UCSD-AML1 (cell line): ENCODE measurements around the gene CHST8.
"Not testable (repeated sequence)": the region's sequence is repeated elsewhere in the genome, so short reads cannot be mapped to it uniquely, and the experiment has no call there.

Experiments used
- DNase-seq: peaks from one replicate; lab custom pipeline; 2025; ENCODE audit not compliant: unreplicated experiment; lab: John Stamatoyannopoulos, UW

Gene CHST8

DNA sequence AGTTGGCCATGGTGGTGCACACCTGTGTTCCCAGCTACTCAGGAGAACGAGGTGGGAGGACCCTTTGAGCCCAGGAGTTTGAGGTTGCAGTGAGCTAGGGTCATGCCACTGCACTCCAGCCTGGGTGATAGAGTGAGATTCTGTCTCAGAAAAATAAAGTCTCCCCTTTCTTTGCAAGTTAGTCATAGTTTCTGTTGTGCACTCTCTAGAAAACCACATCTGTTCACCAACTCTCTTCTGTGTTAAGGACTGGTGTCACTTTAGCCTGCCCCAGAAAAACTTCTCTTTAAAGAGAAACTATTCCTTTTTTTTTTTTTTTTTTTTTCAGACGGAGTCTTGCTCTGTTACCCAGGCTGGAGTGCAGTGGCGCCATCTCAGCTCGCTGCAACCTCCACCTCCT lies 4.9 kb upstream of the CHST8 start:
- no peak for DNase-seq

DNA sequence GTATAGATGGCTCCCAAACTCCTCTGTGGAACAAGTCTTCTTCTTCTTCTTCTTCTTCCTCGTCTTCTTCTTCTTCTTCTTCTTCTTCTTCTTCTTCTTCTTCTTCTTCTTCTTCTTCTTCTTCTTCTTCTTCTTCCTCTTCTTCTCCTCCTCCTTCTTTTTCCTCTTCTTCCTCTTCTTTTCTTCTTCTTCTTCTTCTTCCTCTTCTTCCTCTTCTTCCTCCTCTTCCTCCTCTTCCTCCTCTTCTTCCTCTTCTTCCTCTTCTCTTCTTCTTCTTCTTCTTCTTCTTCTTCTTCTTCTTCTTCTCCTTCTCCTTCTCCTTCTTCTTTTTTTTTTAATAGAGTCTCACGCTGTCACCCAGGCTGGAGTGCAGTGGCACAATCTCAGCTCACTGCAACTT lies 3.4 kb upstream of the CHST8 start:
- DNase-seq: not testable (repeated sequence)

DNA sequence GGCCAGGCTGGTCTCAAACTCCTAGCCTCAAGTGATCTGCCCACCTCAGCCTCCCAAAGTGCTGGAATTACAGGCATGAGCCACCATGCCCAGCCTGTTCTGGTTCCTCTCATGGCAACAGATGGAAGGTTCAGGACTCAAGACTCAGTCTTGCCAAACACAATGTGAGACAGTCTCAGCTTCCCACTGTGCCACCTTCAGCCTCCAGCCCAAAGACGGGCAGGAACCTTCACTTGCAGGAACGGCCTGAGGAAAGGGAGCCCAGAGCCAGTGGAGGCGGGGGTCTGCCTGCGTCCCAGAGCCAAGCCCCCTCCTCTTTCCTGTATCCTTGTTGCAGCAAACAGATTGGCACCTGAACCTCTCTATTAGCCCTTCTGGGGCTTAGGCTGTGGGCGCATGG lies 2.9 kb upstream of the CHST8 start:
- no peak for DNase-seq

DNA sequence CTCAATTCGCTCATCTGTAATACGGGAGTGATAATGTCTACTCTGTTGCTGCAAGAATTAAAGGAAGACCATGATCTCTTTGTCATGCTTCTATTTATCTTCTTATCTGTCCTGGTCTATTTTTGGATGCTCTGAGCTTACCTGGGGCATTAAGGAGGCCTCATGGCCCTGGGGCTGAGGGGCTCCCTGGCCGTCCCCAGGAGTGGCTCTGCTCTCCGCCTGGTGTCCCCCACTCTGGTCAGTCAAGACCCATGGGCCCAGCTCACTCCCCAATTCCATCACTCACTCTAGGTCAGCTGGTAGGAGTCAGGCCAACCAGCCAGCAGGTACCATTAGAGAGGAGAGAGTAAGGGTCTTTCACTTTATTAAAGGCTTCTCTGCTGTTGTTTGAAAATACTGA lies 1.1 kb upstream of the CHST8 start:
- DNase-seq: no peak

DNA sequence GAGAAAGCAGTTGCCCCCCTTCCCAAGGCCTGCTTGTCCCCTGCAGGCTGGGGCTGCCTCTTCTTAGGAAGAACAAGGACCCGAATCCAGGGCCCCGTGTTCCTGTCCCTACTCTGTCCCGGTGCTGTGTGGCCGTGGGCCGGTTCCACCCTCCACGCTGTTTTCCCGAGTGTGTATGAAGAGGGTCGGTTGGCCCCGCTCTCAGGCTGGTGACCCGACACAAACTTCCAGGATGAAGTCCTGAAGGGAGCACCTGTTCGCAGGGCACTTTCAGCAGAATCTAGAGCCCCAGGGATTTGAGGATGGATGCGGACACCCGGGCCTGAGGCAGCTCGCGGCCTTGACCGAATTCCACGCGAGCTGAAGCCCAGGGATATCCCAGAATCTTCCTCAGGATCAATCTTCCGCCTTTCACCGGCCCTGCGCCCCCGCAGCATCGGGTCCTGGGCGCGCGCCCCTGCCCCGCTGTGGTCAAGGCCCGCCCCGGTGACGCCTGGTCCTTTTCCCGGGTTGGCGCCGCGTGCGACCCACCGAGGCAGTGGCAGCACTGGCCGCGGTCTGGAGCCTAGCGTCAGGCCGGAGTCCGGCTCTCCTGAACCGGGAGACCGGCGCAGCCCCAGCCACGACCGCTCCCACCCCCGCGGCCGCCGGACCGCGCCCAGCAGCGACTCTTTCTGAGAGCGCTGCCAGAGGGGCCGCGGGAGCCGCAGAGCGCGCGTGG lies 528 bp upstream of the CHST8 start:
- no peak for DNase-seq

DNA sequence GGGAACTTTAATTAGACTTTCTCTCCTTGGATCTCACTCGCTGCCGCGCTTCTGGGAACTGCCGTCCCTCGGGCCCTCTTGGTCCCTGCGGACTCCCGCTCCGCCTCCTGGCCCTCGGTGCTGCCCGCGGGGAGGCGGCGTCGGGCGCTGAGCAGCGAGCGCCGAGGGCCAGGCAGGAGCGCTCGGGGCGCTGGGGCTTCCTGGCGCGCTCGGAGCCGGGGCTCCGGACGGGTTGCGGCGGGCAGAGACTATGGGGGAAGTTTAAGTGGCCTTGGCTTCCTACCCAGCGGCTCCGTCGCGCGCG lies 704 bp downstream of the CHST8 start:
- no peak for DNase-seq

DNA sequence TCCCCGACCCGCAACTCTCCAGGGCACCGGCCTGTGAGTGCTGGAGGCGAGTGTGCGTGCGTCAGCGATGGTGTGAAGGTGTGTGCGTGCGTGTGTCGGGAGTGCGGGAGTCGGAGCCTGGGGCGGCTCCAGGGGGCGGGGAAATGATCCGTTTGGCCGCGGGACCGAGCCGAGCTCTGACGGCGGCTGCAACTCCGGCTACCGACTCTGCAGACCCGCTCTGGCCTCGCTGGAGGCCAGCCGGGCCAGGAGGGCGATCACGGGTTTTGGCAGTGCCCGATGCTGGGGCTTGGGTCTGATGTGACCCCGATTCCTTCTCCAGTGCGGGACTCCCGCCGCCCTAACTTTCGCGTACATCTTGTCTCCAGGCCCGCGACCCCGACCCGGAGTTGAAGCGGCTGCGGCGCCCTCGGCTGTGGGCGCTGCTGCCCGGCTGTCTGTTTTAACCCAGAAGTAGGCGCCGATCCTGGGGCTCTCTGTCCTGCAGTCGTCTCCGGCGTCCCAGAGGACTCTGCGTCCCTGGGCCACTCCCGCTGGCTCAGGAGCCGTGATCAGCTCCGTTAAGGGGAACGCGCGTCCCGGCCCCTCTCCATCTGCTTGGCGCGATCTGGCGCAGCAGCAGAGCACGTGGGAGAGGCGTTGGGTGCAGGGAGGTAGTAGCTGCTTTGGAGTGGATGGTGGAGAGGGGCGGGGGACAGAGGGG lies 1.2 kb downstream of the CHST8 start:
- DNase-seq: no peak

DNA sequence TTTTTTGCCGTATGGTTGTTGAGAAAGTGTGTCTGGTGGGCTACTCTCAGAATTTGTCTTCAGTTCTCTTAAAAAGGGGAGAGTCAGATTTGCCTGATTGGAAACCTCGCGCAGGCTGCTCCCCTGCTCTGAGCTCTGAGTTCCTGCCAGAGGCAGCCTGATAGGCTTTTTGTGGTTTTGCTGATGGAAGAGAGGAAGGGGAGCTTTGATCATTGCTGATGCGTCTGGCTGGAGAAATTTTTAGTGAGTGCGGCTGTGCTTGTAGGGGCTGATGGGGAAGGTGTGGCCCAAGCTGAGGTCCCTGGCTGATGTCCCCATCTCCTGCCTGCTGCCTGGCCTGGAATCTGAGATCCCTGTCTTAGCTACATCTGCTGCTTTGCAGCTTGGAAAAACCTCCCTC lies 2.8 kb downstream of the CHST8 start:
- no peak for DNase-seq

DNA sequence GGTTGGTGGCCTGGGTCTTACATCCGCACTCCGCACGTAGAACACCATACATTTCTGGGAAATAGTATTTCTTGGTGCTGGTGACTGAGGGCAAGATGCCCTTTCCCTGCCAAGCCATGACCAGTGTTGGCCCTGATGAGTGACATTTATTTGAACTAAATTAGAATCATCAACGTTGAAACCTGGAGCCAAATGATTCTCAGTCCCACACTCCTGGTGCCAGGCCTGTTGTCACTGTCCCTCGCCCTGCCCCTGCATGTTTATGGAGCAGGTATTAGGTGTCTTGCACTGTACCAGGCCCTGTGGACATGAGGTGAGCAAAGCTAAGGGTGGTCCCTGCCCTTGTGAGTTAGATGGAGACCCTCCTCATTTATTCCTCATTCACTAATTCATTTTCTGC lies 5.8 kb downstream of the CHST8 start:
- DNase-seq: no peak

DNA sequence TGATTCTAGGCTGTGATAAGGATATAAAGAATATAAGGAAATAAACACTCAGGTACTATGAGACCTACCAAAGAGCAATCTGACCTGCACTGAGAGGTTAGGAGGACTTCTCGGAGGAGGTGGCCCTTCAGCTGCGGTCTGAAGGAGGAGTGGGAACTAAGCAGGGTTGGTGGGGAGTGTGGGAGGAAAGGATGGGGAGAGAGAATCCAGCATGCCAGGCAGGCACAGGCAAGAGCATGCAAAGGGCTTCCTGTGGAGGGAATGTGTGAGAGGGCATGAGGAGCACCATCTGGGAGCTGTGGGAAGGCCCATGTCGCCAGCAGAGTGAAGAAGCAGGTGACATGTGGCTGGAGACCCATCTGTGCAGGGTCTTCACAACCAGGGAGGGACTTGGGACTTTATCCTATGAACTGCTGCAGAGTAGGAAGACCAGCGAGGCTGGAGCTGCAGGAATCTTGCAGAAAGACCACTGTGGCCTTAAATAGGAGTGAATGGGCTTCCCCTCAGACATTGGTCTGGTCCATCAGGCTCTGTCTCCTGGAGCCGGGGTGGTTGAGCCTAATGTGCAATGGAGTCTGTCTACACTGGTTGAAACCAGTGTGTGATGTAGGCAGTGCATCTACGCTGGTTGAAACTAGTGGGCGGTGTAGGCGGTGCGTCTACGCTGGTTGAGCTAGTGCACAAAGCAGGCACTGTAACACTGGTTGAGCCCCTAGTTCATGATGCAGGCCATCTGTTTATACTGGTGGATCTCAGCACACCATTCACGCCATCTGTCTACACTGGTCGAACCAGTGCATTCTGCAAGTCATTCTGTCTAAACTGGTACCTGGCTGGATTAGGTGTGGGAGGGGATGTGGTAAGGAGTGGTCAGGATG lies 6.4 kb downstream of the CHST8 start:
- DNase-seq: no peak

DNA sequence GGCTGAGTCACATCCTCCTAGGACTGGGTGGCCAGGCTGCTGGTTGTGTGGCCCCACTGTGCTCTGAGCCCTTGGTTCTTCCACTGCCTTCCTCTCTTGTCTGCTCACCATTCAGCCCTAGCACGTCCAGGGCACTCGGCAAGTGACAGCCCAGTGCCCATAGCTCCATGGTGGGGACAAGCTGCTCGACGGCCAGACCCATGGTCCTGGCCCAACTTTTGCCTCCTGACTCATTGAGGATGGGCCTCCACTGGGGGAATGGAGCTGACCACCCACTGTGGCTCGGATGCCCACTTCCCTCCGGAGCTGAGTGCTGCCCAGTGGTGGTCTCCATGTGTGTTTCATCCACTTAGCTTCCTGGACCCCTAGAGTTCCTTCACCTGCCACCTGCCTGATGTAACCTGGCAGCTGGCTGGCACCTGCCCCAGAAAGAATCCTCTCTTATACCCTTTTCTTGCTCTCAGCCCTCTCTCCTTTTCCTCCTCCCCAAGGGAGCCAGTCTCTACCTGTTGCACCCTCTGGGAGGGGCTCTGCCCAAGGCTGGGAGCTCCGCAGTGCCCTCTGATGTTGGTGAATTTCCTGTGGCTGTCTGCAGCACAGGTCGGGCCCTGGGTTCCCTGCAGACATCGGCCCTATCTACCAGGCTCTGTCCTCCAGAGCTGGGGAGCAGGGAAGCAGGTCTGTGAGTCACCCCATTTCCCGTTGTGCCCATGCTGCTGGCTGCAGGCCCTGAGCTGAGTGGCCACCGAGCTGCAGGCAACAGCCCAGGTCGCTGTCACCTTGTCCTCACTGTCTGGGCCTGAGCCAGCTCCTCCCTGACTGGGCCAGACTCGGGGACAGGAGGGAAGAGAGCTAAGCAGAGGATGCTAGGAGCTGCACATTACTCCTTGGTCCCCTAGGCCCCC lies 7.4 kb downstream of the CHST8 start:
- DNase-seq: no peak

DNA sequence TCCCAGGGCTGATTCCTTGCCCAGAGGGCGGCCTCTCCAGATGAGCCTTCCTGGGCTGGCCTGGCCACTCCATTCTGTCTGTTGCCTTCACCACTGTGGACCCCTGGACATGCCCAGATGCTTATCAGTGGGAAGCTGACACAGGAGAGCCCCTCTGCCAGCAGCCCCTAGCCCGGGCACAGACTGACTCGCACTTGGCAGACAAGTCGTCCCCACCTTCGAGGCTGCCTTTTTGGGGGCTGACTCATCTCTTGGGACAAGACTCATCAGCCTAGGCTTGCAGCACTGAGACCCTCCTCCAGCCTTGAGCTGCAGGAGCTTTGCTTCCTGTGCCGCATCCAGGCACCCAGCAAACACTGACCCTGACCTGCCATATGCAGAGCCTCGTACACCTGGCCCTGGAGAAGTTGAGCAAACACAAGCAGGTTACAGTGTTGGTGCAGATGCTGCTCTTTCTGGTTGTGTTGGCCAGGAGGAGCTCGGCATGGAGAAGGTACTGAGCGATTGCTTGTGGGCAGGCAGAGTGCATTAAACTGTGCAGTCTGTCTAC lies 8.1 kb downstream of the CHST8 start:
- DNase-seq: no peak

DNA sequence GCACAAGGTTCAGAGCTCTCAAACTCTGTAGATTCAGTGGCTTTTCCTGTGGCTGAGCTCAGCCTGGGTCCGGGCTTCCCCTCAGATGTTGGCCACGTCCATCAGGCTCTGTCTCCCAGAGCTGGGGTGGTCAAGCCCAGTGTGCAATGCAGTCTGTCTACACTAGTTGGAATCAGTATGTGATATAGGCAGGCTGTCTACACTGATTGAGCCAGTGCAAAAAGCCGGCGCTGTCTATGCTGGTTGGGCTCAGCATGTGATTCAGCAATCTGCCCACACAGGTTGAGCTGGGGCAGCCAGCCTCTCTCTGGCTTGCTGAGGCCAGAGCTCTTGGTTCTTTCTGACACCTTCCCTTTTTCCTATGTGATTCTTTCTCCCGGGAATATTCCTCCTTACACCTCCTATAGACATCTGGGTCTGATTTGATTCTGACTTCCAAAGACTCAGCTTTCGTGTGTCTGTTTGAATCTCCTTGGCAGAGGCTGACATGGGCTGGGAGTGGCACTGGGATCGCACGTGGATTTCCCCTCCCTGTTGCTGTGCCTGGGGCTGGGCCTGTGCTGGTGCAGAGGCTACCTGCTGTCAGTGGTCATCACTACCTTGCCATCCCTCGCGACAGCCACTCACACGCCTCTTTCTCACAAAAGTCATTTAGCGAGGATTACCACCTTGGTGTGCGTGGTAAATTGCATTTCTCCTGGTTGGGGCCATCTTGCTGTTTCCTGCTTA lies 9.3 kb downstream of the CHST8 start:
- no peak for DNase-seq

DNA sequence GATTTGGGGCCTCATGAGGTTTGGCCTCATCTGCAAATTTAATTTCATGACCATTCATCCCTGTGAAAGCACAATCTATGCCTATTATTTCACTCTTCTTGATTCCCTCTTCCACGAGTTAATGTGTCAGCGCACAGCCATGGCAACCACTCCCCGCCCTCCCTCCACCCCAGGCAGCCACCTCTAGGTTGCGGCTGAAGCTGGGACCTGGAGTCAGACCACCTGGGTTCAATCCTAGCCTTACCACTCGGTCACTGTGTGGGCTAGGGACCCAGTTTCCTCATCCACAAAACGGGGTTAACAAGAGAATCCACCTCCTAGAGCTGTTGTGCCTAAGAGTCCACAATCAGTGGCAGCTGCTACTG lies 9.8 kb downstream of the CHST8 start:
- no peak for DNase-seq

DNA sequence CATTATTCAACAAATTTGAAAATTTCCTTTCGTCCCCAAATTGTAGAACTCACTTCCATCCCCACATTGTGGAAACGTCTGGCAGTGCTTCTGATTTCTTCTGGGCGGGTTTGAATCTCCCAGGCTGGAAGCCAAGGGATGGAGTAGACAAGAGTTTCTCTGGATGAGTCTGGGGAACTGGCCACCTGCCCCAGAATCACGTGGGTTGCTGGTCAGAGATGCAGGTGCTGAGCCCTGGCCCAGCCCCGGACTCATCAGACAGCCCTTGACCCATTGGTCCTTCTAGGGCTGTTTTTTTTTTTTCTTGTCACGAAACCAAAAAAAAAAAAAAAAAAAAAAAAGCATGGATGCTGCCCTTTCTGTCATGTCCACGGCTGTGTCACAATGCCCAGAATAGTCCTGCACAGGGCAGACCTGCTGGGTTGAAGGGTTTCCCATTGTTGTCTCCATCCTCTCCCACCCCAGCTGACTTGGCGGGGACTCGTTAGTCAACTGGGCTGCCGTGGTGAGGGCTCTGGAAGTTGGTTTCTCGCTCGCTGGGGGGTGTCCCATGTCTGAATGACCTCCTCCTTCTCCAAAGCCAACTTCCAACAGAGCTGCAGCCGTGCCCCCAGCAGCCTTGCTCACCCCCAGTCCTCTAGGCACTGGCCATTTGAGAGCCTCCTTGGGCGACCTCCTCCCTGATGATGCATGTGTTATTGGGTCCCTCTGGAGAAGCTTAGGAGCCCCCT lies 12.8 kb downstream of the CHST8 start:
- no peak for DNase-seq

DNA sequence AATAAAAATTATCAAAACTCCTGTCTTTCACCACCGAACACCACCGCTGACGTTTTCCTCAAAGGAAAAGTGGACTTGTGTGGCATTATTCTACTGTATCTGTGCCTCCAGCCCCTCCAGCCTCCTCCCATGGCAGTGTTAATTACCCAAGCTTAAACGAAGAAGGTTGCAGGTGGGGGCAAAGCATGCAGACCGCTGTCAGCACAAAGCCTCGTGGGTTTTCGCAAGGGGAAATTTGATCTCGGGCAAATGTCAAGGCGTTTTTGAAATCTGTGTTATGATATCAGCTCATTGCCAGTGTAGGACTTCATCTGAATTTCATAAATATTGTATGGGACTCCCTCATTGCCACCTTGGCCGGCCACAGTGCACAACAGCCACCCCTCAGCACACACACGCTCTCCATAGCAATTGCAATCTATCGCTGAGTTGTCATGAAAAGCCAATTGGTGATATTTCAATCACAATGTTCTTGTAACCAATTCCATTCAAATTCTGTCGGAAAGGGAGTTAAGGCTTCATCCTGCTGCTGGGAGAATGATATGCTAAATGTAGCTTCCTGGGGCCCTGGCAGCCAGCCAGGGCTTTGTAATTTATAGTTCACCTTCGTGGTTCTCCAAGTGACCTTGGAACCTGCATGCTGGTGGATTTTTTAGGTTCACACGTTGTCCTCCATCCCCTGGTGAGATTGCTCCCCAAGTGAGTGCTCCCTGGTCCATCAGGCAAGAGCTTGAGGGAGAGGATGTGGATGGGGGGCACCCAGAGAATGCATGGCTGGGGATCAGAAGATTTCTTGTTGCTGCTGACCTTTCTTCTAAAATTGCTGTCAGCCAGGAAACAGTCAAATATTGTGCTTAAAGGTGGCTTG lies 16.6 kb downstream of the CHST8 start:
- no peak for DNase-seq

DNA sequence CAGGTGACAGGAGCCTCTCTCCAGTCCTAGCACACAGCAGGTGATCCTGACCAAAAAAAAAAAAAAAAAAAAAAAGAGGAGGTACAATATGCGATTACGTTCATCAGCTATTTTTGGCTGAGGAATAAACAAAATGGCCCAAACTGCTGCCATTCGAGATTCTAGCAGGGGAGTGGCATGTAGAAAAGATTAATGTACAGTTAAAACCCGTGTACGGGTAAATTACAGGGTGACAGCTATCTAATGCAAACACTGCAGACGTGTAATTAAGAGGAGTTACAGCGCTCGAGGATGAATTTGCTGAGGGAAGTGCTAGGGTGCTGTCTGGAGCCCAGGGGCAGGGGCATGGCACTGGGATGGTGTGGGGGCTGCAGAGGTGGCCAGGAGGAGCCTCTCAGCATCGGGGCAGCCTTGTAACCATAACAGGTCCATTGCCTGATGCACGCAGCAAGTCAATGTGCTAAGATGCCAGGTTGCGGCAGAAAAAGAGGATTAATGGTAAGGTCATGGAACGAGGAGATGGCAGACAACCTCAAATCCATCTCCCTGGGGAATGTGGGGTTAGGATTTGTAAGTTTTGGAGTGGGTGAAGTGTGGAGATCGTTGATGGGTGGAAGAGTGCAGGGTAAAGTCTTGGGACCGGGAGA lies 17.4 kb downstream of the CHST8 start:
- no peak for DNase-seq

DNA sequence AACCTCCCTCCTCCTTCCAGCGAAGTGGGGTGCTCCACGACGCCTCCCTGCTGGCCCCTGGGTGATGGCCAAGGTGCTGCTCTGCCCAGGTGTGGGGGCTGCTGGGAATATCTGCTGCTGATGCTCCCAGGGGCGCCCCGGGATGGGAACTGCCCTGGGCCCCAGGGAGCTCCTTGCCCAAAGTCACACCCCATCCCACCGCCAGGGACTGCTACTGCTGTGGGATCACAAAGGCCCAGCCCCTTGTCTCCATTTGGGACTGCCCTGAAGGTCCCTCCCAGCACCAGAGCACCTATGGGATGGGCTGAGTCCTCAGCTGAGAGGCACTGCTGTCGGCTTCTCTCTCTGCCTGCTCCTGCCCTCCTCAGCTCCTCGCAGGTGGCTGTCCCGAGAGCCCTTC lies 19.0 kb downstream of the CHST8 start:
- no peak for DNase-seq
